GM10266 (cell line): ENCODE results near the gene LGALS1.

Source experiments
- DNase-seq: peaks from one replicate; pipeline ENCODE4 v3.0.0; 2012; ENCODE audit errors: extremely low spot score
- CTCF ChIP-seq: IDR thresholded peaks from 2 replicates; pipeline ENCODE4 v1.5.1; 2012; ENCODE audit warnings: mild to moderate bottlenecking, low read depth; ENCODE audit not compliant: control insufficient read depth, insufficient read depth; ENCODE audit errors: missing control alignments

The LGALS1 gene

GRCh38 chr22:37629928-37630327 is 45.5 kb upstream of the LGALS1 start:
- no peak for DNase-seq
- TF ChIP-seq CTCF = no peak

- no peak for DNase-seq
- no peak for TF ChIP-seq CTCF
Observed at GRCh38 chr22:37630839-37631435, 44.5 kb upstream of the LGALS1 start.

- DNase-seq = no peak
- no peak for TF ChIP-seq CTCF
Observed at GRCh38 chr22:37631448-37632173, 43.8 kb upstream of the LGALS1 start.

GRCh38 chr22:37632174-37633088 is 43.0 kb upstream of the LGALS1 start:
- TF ChIP-seq CTCF = no peak
- DNase-seq = peak; percentile 57

GRCh38 chr22:37633089-37633624 is 42.3 kb upstream of the LGALS1 start:
- peak; percentile 89 for DNase-seq
- no peak for TF ChIP-seq CTCF

- peak; percentile 89 for DNase-seq
- TF ChIP-seq CTCF = peak; percentile 52
Observed at GRCh38 chr22:37633625-37634416, 41.6 kb upstream of the LGALS1 start.
